ENCODE results near the gene GARIN5A. TPM values are rescaled to one million over a fixed set of nuclear protein-coding genes. Genes with fewer than 3 reads are reported as not detected.
A peak's percentile ranks its signal among the peaks of the same experiment; 100 is the strongest.

GARIN5A gene
- total RNA-seq, 4 donors from 2014 or later, result 0.62 to 5.4 (median 1.8) TPM; not detected in 1

DNA sequence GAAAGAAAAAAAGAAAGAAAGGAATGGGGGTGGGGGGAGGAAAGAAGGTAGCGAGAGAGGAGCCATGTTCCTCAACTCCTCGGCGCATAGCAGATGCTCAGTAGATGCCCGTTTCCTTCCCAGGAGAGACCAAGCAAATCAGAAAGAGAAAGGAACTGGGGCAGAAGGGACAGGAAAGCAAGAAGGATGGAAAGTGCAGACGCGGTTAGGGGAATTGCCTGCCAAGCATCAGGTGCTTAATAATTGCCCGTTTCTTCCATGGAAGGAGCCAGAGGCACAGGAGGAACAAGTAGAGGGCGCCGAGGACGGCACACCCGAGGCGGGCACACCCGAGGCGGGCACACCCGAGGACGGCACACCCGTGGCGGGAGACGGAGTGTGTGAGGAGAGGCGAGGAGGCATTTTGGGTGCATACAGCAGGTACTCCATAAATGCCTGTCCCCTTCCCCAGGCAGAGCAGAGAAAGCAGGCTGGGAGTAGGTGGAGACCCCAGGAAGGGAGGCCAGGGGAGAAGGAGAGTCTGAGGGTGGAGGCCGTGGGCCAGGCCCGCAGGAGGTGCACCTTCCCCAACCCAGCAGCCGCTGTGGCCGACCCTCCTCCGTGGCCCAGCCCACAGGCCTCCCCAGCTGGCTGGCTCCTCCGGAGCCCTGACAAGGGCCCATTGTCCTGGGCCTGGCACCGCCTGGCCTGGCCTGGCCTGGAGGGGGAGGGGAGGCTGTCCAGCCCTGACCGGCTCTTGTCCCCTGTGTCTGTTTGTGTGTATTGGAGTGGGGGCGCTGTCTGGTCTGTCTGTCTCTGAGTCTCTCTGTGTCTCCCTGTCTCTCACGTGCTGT is 19.8 kb upstream of the GARIN5A start:
- Histone ChIP-seq H3K27ac (no peak overlapping the region), H3K27me3 (no peaks in the 10 kb centered on the region), H3K4me3 (no peak overlapping the region), H3K9me3 (no peaks in the 10 kb centered on the region), H3K36me3 (no peaks in the 10 kb centered on the region), H3K4me1 (no peaks in the 10 kb centered on the region)
- DNase-seq, result peak in 1 of 2 donors; percentile 5
- TF ChIP-seq POLR2A (IDR thresholded peaks at IDR 0.05), result no peak
- intact Hi-C loops (cut with DNase I; ENCODE audit: low total_unique reads), result no loop called here

GRCh38 chr19:50495020-50495531 is 18.4 kb upstream of the GARIN5A start:
- no peaks in the 10 kb centered on the region for H3K4me1 ChIP-seq
- TF ChIP-seq, protein P1, sequence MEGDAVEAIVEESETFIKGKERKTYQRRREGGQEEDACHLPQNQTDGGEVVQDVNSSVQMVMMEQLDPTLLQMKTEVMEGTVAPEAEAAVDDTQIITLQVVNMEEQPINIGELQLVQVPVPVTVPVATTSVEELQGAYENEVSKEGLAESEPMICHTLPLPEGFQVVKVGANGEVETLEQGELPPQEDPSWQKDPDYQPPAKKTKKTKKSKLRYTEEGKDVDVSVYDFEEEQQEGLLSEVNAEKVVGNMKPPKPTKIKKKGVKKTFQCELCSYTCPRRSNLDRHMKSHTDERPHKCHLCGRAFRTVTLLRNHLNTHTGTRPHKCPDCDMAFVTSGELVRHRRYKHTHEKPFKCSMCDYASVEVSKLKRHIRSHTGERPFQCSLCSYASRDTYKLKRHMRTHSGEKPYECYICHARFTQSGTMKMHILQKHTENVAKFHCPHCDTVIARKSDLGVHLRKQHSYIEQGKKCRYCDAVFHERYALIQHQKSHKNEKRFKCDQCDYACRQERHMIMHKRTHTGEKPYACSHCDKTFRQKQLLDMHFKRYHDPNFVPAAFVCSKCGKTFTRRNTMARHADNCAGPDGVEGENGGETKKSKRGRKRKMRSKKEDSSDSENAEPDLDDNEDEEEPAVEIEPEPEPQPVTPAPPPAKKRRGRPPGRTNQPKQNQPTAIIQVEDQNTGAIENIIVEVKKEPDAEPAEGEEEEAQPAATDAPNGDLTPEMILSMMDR (IDR thresholded peaks at IDR 0.05), result no peak
- TF ChIP-seq POLR2A (IDR thresholded peaks at IDR 0.05), result no peak
- no peak for DNase-seq
- no peaks in the 10 kb centered on the region for H3K36me3 ChIP-seq
- intact Hi-C loops (cut with DNase I; ENCODE audit: low total_unique reads), result no loop called here
- H3K27me3 ChIP-seq, result no peaks in the 10 kb centered on the region
- H3K4me3 ChIP-seq, result no peak overlapping the region
- no peak overlapping the region for H3K27ac ChIP-seq
- no peaks in the 10 kb centered on the region for H3K9me3 ChIP-seq

- no peak overlapping the region for H3K27ac ChIP-seq
- H3K4me3 ChIP-seq, result no peak overlapping the region
- H3K4me1 ChIP-seq, result no peaks in the 10 kb centered on the region
- H3K36me3 ChIP-seq, result no peaks in the 10 kb centered on the region
- no peak for TF ChIP-seq POLR2A (IDR thresholded peaks at IDR 0.05)
- TF ChIP-seq, protein P1 (IDR thresholded peaks at IDR 0.05), result no peak
- no peaks in the 10 kb centered on the region for H3K9me3 ChIP-seq
- no peak for DNase-seq
- no peaks in the 10 kb centered on the region for H3K27me3 ChIP-seq
- intact Hi-C loops (cut with DNase I; ENCODE audit: low total_unique reads), result no loop called here
Measured at GRCh38 chr19:50494186-50495019, 17.8 kb upstream of the GARIN5A start.

DNA sequence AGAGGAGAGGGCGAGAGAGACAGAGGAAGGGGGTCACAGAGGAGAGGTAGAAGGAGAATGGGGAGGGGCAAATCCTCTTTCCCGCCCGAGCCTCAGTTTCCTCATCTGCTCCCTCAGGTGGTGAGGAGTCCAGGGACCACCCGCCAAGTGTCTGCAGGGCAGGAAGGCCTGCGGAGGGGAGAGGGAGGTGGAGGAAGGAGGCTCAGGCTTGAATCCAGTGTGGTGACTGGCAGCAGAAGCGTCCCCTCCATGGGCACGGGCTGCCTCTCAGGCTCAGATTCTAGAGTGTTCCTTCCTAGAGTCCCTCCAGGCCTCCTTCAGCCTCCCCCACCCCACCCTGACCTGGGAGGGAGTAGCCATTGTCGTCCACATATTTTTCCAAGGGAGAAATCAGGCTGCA is 16.5 kb upstream of the GARIN5A start:
- no peaks in the 10 kb centered on the region for H3K36me3 ChIP-seq
- H3K4me3 ChIP-seq, result no peak overlapping the region
- H3K27ac ChIP-seq, result no peak overlapping the region
- H3K27me3 ChIP-seq, result peaks cover 0 to 10% of the 10 kb centered on the region in 2 donors
- H3K9me3 ChIP-seq, result no peaks in the 10 kb centered on the region
- intact Hi-C loops (cut with DNase I; ENCODE audit: low total_unique reads), result no loop called here
- peak in 1 of 2 donors; percentile 1 for DNase-seq
- TF ChIP-seq, protein P1 (IDR thresholded peaks at IDR 0.05), result no peak
- no peak for TF ChIP-seq POLR2A (IDR thresholded peaks at IDR 0.05)
- no peaks in the 10 kb centered on the region for H3K4me1 ChIP-seq

DNA sequence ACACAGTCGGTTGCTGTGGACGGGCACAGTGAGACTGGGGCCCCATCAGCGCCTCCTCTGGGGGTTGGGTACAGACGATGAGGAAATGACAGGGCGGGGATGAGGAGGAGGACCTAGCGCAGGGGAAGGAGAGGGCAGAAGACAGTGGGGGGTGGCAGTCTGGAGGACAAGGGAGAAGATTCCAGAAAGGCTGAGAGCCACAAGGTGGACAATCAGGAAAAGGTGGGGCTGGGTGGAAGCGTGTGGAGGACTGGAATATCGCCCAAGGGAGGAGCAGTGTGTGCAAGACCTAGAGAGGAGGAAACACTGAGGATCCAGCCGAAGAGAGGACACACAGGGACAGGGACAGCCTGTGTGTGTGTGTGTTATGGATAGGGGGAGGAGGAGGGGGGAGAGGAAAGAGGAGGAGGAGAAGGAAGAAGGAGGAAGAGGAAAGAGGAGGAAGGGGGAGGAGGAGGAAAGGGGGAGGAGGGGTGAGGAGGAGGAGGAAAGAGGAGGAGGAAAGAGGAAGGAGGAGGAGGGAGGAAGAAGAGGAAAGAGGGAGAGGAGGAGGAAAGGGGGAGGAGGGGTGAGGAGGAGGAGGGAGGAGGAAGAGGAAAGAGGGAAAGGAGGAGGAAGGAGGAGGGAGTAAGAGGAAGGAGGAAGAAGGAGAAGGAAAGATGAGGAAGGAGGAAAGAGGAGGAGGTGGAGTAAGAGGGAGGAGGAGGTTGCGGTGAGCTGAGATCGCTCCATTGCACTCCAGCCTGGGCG is 15.8 kb upstream of the GARIN5A start:
- Histone ChIP-seq H3K27ac (no peak overlapping the region), H3K9me3 (no peaks in the 10 kb centered on the region), H3K4me1 (no peaks in the 10 kb centered on the region), H3K4me3 (no peak overlapping the region), H3K36me3 (no peaks in the 10 kb centered on the region), H3K27me3 (peaks cover 0 to 15% of the 10 kb centered on the region in 2 donors)
- peak in 1 of 2 donors; percentile 3 for DNase-seq
- intact Hi-C loops (cut with DNase I; ENCODE audit: low total_unique reads), result no loop called here
- TF ChIP-seq POLR2A (IDR thresholded peaks at IDR 0.05), result no peak
- TF ChIP-seq, protein P1 (IDR thresholded peaks at IDR 0.05), result no peak

Measured in uterus (tissue), 4 donors.